ENCODE results near the gene INKA1. TPM values are rescaled to one million over a fixed set of nuclear protein-coding genes. Genes with fewer than 3 reads are reported as not detected.
A peak's percentile ranks its signal among the peaks of the same experiment; 100 is the strongest.
"Not testable (repeated sequence)": the region's sequence is repeated elsewhere in the genome, so short reads cannot be mapped to it uniquely, and the experiment has no call there.

Gene INKA1
- total RNA-seq, 1 experiment from 2014 or later = 0.81 TPM

DNA sequence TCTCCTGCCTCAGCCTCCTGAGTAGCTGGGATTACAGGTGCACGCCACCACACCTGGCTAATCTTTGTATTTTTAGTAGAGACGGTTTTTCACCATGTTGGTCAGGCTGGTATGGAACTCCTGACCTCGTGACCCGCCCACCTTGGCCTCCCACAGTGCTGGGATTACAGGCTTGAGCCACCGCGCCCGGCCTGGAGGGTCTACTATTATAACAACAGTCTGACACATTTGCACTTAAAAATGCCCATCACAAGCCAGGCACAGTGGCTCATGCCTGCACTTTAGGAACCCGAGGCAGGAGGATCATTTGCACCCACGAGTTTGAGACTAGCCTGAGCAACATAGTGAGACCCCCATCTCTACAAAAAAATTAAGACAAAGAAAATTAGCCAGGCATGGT is 20.8 kb upstream of the INKA1 start:
- DNase-seq (ENCODE audit: low read depth); in situ Hi-C loops (cut with HindIII; ENCODE audit: low pct_unique_long_range_greater_than_20kb, low sequenced_read_pairs): not testable (repeated sequence)

DNA sequence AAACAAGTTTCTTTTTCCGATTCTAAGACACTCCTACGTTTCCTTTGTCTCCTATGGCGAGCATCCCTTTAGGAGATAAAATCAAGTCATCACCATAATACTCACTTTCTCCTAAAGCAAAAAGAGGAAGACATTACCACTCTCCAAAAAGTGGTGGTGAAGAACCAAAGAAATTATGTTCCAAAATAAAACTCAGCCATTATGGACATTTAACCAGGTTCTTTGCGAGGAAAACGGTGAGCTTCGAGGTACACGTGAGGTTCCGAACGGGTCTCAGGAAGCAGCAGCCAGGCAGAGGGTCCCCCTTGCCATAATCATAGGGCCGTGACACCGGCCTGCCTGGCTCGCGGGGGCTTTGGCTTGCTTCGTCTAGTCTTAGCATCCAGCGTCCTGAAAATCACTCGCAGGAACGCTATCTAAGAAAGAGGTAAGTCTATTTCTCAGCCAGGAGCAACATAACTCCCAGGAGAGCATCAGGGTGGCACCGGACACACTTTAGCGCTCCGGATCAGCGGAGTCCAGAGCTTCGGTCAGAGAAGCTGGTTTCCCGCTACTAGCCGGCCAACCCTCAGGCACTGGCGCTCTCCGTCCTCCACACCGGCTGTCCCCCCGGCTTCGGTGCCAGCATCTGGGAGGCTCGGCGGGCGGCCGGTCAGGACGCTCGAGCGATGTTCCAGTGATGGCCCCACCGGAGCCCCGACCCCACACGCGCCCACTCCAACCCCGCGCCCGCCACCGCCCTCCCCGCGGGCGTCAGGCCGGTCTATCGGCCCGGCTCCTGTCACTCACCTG is 17.3 kb upstream of the INKA1 start:
- in situ Hi-C loops (cut with HindIII; ENCODE audit: low pct_unique_long_range_greater_than_20kb, low sequenced_read_pairs) = no loop called here
- no peak for DNase-seq (ENCODE audit: low read depth)

DNA sequence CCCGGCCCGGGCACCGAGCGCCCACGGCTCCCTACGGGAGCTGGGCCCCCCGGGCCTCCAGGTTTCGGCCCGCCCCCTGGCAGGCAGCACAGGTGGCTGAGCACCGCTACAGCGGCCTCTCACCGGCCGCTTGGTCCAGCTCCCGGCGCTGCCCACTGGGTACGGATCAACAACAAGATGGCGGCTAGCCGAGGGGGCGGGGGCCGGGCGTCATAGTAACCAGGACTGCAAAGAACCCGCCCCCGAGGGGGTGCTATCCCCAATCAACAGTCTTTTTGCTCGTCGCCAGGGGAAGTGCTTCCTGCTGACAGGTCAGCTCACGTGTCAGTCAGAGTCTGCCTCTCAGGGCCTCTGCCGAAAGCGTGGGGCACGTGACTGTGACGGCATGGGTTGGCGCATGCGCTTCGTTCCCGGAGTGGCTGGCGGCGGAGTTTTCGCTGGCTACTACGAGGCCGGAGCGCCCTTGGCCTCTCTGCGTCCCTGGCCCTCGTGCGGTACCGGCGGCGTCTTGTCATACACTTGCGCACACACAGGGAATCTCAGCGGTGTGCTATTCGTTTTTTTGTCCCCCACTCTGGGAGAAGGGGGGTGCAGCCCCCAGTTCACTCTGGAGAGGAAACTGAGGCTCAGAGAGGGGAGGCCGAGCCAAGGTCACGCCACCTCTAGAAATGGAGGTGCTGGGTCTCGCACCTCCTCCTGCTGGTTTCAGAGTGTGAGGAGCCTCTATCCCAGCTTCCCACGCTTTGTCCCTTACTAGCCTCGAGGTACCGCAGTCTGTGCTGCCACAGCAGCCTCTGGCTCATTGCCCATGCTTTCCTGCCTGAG is 16.5 kb upstream of the INKA1 start, which contains the start of gene IP6K1:
Gene IP6K1 (minus strand): TSS at position 186 of the 825 bp plus-strand sequence. CDS start 38,502 bp downstream, outside the sequence.
- DNase-seq (ENCODE audit: low read depth) = peak; percentile 98
- in situ Hi-C loops (cut with HindIII; ENCODE audit: low pct_unique_long_range_greater_than_20kb, low sequenced_read_pairs) = no loop called here

DNA sequence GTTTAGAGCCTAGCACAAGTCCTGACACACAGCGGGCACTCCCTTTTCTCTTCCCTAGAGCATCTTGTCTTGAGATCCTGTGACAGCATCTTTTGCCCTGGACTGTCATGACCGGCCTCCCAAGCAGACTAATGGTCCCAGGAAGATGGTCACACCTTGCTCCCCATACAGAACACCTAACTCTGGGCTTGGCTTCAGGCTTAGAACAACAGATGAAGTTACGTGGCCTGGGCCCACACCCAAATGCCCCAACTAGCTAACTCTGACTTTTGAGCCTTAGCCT is 15.9 kb upstream of the INKA1 start:
- DNase-seq (ENCODE audit: low read depth) = no peak
- in situ Hi-C loops (cut with HindIII; ENCODE audit: low pct_unique_long_range_greater_than_20kb, low sequenced_read_pairs) = no loop called here

DNA sequence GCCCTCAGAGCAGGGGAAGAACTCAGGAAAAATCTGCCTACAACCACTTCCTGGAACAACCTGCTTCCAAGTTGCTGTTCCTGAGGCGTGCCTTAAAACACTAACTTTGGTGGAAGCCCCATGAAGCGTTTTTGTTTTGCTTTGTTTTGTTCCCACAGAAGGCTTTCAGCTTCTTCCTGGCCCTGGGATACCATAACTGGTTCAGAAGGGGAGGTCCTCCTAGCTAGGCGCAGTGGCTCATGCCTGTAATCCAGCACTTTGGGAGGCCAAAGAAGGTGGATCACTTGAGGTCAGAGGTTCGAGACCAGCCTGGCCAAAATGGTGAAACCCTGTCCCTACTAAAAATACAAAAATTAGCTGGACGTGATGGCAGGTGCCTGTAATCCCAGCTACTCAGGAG is 15.5 kb upstream of the INKA1 start:
- DNase-seq (ENCODE audit: low read depth) = no peak
- in situ Hi-C loops (cut with HindIII; ENCODE audit: low pct_unique_long_range_greater_than_20kb, low sequenced_read_pairs) = no loop called here

DNA sequence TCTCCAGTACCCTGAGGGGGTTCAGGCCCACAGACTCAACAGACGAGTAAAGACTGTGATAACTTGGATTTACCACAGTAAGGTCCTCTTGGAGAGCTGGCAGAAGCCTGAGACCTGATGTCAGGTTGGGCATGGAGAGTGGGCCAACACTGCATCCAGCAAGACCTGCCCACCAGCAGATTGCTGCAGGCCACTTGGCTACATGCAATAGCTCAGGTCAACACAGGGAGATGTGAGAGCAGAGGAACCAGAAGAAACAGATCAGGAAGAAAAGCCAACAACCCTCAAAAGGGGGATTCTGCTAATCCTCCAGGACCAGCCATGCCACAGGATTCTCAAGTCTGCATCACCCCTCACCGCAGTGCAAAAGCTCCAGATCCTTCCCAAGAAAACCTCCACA is 15.0 kb upstream of the INKA1 start:
- no peak for DNase-seq (ENCODE audit: low read depth)
- in situ Hi-C loops (cut with HindIII; ENCODE audit: low pct_unique_long_range_greater_than_20kb, low sequenced_read_pairs) = no loop called here

DNA sequence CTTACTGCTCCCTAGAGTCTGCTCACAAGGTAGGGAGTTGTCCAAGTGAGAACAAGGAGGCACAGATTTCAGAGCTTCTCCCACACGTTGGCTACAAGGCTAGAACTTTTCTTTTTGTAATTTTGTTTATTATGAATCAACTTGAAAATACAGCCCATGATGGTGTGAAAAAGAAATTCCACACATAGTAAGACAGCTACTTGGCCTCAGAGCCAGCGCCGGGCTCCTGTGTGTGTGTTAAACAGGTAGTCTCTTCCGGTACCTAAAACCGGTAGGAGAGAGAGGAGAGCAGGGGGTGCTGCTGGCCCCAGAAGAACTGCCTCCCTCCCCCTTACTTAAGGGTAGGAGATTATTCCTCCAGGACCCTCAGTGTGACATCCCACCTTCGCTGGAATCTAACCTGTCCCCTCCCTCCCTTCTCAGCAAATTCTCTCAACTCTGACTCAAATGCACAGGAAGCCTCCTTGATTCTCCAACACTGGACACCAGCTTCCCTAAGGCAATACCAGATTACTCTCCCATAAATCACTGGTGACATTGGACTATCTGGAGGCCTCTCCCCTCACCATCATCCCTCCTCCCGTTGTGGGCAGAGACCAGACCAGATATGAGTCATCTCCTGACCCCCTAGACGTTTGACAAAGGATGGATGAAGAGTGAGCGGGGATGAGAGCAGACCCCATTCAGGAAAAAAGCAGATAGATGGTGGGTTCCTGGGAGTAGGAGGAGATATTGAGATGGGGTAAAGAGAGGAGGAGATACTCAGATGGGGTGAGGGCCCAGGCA is 12.2 kb upstream of the INKA1 start:
- in situ Hi-C loops (cut with HindIII; ENCODE audit: low pct_unique_long_range_greater_than_20kb, low sequenced_read_pairs) = no loop called here

DNA sequence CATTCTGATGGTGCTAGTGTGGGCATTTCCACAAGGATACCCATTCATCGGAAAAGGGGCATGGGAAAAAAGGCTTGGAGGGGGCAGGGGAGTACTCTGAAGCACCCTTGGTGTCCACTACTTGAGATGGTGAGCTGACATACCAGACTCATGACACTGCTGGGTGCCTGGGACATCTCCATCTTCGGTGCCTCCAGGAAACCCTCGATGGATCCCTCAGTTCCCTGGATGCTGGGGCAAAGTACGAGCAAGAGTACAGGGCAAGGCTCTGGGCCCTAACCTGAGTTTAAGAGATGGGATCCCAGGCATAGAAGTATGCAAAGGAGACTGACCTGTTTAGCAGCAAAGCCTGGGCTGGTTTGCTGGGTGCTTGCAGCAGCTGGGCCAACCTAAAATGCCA is 11.5 kb upstream of the INKA1 start:
- DNase-seq (ENCODE audit: low read depth) = no peak
- in situ Hi-C loops (cut with HindIII; ENCODE audit: low pct_unique_long_range_greater_than_20kb, low sequenced_read_pairs) = no loop called here

More for the DNA sequence above, 12.2 kb upstream of the INKA1 start:
- DNase-seq (ENCODE audit: low read depth) = no peak

DNA sequence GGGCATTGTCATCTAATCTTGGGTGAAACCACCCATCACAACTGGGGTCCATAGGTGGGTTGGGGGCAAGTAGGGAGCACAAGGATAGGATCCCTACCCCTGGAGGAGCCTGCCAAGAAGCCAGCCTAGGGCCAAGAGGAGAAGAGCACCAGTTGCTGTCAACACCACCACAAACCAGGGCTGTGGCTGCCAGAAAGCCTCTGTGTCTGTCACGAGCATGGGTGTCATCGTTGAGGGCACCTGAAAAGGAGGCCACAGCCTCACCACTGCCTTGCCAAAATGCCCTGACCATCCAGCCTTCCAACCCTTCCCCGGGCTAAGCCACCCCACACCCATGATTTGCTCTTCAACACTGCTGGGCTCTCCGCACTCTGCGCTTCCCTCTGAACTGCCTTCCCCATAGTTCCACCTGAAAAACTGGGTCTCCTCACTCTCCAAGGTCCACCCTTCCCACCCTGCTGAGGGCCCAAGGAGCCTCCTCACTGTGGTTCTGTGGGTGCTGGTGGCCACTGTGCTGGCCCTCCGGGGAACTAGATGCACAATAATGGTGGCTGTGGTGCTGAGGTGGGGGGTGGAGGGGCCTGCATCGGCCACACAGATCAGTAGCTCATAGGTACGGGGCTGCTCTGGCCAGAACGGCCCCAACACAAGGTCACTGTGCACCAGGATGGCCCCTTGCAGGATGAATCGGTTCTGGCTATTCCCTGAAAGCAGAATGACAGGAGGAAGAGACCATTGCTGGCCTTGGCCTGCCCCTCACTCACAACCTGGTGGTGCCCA is 10.5 kb upstream of the INKA1 start:
- no peak for DNase-seq (ENCODE audit: low read depth)
- in situ Hi-C loops (cut with HindIII; ENCODE audit: low pct_unique_long_range_greater_than_20kb, low sequenced_read_pairs) = no loop called here

DNA sequence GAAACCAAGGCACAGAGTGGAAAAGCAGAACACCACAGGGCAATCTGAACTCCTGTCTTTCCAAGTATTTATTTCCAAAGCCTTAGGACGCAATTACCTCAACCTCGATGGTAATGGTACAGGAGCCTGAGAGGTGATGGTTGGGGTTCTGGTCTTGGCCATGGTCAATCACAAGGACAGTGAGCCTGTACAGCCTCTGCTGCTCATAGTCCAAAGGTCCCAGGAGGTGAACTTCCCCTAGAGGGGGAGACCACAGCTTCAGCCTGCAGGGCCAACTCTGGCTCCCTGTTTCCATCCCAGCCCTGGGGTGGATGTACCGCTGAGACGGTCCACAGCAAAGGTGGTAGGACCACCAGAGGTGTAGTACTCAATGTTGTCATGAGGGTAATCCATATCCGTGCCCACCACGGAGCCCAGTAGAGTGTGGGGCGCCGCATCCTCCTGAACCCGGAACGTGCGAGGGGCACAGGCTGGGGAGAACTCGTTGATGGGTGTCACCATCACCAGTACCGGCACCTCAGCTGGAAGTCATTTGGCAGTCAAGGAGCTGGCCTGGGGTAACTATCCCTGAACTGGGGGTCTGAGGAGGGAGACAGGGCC is 9.5 kb upstream of the INKA1 start:
- no peak for DNase-seq (ENCODE audit: low read depth)
- in situ Hi-C loops (cut with HindIII; ENCODE audit: low pct_unique_long_range_greater_than_20kb, low sequenced_read_pairs) = no loop called here

DNA sequence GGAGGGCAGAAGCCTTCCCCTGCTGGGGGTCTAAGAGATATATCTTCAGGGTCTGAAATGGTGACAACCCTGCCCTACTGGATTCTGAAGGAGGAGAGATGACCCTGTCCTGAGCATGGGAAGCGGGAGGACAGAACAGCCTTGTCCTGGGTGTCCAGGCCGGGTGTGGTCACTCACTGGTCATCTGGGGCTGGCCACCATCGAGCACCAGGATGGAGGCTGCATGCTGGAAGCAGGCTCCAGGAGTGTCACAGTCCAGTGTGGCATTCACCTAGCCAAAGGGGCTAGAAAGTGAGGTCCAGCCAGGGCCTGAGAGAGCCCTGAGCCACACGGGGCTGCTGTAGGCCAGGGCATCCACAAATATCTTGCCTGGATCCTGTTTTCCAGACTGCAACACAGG is 8.6 kb upstream of the INKA1 start:
- DNase-seq (ENCODE audit: low read depth) = no peak
- in situ Hi-C loops (cut with HindIII; ENCODE audit: low pct_unique_long_range_greater_than_20kb, low sequenced_read_pairs) = no loop called here

DNA sequence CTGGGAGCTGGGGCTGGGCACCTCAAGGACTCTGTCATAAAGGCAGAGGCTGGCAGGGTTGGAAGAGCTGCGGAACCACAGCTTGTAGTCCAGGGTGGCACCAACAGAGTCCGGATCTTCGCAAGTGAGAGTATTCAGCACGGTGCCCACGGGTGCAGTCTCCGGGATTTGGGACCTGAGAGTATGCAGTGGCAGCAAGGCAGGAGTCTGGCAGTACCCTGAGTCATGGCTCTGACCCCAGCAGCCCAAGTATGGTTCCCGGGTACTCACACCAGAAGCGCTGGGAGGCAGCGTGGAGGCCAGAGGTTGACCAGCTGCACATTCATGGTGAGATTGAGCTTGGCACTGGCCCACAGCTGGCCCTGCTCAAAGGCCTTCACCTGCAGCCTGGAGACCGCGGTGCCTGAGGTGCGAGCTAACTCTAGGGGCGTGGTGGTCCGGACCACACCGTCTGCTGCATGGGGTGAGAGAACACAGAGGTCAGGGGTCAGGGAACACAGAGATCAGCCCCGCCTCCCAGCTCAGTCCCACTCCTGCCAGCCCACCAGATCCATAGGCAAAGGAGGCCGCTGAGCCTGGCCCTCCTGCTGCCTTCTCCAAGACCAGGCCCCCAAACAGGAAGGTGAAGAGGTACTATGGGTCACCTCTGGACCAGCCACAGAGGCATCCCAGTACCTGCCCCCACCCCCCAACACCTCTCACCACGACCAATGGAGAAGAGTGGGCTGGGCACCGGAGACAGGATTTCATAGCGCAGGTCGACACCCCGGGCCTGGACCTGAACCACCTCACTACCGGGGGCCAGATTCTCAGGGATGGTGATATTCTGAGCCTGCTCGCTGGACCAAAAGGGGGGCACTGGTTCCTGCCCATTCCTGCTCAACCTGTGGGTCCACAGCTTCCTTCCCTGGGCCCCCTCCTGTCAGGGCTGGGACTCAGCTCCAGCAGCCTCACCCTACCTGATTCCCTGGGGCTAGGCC is 7.8 kb upstream of the INKA1 start:
- DNase-seq (ENCODE audit: low read depth) = no peak
- in situ Hi-C loops (cut with HindIII; ENCODE audit: low pct_unique_long_range_greater_than_20kb, low sequenced_read_pairs) = no loop called here

DNA sequence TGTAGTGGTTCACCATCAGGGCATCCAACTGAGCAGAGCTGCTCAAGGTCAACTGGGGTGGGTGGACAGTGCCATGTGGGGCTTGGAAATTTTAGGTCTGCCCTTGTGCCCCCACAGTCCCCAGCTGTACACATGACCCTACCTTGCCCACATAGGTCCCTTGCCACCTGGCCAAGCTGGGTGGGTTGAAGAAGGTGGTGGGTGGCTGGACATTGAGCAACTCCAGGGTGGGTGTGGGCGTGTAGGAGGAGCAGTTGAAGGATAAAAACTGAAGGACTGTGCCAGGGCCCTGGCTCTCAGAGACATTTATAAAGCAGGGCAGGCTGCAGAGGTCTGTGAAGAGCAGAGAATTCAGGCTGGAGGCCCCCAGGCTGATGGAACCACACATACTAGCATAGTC is 4.0 kb upstream of the INKA1 start:
- in situ Hi-C loops (cut with HindIII; ENCODE audit: low pct_unique_long_range_greater_than_20kb, low sequenced_read_pairs) = no loop called here
- DNase-seq (ENCODE audit: low read depth) = no peak

DNA sequence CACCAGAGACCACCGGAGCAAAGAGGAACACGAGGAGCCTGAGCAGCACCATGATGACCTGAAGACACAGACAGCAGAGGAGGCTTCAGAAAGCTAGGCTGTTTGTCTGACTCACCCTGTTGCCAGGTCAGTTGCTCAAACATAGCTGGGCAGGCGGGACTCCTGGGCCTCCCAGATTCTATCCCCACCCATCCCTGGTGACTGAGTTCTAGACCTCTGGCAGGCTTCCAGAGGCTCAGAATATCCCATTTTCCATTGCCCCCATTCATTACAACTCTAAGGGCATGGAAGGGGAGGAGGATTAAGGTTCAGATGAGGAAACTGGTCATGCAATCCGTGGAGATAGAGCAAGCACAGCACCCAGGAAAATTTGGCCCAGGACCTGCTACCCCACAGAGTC is 3.3 kb upstream of the INKA1 start, which contains the start of gene CDHR4:
Gene CDHR4 (minus strand): TSS at position 113 of the 400 bp plus-strand sequence. CDS start 61 bp downstream, at position 52.
- in situ Hi-C loops (cut with HindIII; ENCODE audit: low pct_unique_long_range_greater_than_20kb, low sequenced_read_pairs) = no loop called here

DNA sequence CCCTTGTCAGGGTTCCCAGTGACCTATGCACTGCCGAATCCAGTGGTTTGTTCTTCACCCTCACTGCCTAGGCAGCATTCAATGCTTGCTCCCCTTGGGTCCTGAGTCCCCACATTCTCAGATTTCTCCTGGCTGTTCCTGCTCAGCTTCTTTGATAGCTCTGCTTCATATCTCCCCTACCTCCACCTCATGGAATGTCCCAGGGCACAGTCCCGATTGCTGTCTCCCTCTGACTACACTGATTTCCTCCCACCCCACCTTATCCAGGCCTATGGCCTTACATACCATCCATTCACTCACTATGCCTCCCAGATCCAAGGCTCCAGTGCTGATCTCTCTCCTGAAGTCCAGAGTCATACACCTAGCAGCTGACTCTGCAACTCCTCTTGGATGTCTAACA is 1.9 kb upstream of the INKA1 start:
- no peak for DNase-seq (ENCODE audit: low read depth)
- in situ Hi-C loops (cut with HindIII; ENCODE audit: low pct_unique_long_range_greater_than_20kb, low sequenced_read_pairs) = no loop called here

More for the DNA sequence above, 3.3 kb upstream of the INKA1 start, which contains the start of gene CDHR4:
- DNase-seq (ENCODE audit: low read depth) = peak; percentile 50

DNA sequence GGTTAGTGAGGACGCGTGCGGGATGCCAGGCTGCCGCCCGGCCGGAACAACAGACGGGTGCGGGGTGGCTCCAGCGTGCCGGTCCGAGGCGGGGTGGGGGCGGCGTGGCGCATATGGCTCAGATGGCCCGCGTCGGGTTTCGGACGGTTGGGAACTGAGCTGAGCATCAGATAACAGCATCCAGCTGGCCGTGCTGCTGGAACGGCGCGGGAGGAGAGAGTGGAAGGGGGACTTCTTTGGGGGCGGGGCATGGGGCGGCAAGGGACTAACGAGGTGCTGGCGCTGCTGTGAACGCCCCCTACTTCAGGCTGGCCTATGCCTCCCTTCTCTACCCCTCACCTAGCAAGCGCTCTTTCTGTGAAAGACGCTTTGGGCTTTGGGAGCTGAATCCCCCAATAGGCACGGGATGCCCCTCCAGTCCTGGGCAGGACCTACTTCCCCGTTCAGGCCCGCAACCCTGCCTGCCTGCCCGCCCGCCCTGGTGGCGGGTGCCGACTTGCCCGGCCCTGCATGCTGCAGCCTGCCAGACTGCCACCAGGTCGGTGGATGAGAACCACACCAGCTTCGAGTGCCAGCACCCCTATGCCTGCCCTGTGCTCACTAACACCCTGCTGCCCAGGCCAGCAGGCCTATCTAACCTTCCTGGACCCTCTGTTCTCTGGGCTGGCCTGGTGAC is 542 bp downstream of the INKA1 start:
- DNase-seq (ENCODE audit: low read depth) = no peak
- in situ Hi-C loops (cut with HindIII; ENCODE audit: low pct_unique_long_range_greater_than_20kb, low sequenced_read_pairs) = no loop called here

Measured in Caki2 (cell line).